ENCODE measurements around the gene PON3.

PON3 gene

DNA sequence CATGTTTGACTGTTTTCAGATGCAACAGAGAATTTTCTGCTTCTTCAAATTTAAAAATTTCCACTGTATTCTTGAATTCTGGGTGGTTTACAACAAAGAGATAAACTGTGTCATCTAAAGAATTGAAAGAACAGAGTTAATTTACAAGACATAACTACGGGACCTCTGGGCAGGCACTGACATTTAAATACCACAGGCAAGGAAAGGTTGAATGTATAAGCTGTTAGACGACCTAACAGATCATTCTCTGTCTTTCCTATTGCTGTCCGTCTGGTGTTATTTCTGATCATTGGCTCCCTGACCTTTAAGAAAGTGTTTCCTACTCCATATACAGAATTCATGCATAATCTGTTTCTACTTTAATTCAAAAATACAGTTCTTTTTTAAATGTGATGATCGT is 15.5 kb upstream of the PON3 start:
- TF ChIP-seq, protein P1, sequence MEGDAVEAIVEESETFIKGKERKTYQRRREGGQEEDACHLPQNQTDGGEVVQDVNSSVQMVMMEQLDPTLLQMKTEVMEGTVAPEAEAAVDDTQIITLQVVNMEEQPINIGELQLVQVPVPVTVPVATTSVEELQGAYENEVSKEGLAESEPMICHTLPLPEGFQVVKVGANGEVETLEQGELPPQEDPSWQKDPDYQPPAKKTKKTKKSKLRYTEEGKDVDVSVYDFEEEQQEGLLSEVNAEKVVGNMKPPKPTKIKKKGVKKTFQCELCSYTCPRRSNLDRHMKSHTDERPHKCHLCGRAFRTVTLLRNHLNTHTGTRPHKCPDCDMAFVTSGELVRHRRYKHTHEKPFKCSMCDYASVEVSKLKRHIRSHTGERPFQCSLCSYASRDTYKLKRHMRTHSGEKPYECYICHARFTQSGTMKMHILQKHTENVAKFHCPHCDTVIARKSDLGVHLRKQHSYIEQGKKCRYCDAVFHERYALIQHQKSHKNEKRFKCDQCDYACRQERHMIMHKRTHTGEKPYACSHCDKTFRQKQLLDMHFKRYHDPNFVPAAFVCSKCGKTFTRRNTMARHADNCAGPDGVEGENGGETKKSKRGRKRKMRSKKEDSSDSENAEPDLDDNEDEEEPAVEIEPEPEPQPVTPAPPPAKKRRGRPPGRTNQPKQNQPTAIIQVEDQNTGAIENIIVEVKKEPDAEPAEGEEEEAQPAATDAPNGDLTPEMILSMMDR (IDR thresholded peaks at IDR 0.05; ENCODE audit: low read depth, low read length) = no peak
- no peak for DNase-seq (ENCODE audit: extremely low read depth, low read depth)

DNA sequence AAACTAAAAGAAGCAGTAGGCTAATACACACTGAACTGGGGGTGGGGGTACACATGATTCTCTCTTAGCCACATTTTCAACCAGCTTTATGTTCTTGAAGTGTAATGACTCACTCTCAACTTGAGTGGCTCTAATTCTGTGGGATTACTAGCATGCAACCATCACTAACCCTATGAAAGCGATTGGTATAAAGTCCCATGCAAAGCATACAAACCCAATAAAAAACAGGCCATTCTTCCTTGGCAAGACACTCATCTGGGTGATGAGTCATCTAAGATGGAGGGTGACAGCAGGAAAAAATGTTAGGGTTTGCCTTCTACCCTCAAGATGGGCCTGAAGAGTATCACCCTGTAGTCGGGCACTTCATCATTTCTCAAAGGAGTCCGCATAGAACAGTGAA is 14.9 kb upstream of the PON3 start:
- no peak for DNase-seq (ENCODE audit: extremely low read depth, low read depth)
- TF ChIP-seq, protein P1 (IDR thresholded peaks at IDR 0.05; ENCODE audit: low read depth, low read length) = no peak

DNA sequence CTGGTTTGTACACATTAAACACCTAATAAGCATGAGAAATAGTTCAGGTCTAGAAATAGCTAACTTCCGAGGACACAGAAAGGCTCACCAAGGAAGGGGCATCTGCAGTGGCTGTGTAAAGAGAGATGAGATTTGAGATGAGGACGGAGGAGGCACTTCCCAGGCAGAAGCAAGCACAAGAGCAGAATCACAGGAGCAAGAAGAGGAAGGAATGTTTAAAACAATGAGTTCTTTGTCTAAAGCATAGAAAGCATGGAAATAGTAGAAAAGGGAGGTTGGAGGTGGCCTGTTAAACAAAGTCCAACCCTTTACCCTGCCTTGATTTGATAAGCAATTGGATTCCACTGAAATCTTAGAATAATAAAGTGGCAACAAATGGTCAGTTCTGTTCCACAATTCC is 11.6 kb upstream of the PON3 start:
- DNase-seq (ENCODE audit: extremely low read depth, low read depth) = no peak
- TF ChIP-seq, protein P1 (IDR thresholded peaks at IDR 0.05; ENCODE audit: low read depth, low read length) = no peak

DNA sequence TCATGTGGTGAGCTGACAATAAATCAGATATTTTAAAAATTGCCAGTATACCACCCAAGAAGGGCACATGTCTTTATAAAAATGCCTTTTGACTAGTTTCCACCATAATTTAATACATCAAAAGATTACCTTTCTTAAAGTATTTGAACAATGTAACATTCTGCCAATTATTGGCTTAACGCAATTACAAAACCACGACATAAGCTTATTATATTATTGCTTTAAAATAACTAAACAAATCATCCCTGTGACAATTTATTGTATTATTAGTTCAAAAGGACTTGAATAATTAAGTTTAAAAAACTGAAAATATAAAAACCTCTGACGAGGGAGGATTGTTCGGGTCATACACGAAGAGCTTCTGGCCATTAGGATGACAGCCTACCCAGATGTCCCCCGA is 9.6 kb upstream of the PON3 start:
- no peak for DNase-seq (ENCODE audit: extremely low read depth, low read depth)
- TF ChIP-seq, protein P1 (IDR thresholded peaks at IDR 0.05; ENCODE audit: low read depth, low read length) = no peak

DNA sequence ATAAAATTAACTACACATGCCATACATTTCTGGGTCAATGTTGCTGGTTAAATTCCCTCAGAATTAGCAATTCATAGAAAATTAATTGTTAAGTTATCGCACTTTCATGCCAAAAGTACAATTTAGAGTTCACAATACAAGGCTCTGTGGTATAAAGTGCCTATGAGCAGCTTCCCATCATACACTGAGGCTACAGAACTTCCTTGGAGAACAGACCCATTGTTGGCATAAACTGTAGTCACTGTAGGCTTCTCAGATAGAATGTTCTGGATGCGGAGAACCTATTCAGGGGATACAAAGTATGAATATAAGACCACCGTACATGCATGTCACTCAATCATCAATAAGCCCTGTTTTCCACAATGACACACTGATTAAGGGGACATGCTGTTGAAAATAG is 9.0 kb upstream of the PON3 start:
- TF ChIP-seq, protein P1 (IDR thresholded peaks at IDR 0.05; ENCODE audit: low read depth, low read length) = no peak
- DNase-seq (ENCODE audit: extremely low read depth, low read depth) = no peak

DNA sequence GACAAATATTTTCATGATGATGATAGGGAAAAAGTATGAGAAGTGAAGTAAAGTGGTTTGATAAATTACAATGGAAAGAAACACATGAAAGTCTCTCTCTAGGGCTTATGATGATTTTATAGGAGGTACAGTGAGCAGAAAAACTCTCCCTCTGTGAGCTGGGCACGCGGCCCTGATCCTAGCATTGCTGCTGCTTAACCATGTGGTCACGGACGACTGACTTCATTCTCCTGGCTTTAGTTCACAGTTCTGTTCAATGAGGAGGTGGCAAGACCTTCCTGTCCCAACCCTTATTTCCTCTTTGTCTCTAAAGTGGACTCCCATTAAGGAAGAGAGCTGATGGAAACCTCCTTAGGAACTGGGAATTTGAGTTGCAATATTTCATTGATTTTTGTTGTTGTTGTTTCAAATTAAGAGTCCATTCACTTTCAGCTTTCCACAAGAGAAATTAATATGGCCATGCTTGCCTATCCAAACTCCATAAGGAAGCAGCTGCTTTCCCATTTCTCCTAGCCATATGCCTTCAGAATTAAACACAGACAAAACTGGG is 8.2 kb upstream of the PON3 start:
- TF ChIP-seq, protein P1 (IDR thresholded peaks at IDR 0.05; ENCODE audit: low read depth, low read length) = no peak

DNA sequence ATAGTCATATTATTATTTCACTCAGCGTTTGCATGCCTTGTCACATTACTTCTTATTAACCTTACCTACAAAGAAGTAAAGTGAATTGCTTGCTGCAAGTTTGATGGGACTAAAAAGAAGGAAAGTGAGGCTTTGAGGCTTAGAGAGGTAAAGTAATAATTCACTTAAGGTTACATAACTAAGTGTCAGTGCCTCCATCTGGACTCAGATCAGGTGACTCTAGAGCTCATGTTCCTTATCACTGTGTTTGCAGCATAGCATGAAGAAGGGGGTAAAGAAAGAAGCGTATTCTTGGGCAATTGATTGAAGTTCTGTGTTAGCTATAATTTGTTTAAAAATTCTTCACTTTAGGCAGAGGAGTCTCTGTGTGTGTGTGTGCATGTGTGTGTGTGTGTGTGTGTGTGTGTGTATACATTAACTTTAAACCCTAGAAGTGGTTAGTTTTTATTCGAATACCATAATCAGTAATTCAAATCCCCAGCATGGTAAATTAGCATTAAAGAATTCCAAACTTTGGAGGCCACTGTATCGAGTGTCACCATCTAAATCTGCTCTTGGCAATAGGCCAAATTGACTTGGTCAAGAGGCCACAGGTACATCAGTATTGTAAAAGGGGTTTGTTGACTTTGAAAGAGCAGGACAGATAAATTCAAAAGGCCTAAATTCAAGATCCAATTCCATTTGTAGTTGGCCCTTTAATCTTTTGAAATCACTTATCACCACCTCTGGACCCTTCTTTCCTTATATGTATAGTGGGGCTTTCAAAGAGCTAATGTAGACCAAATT is 2.2 kb upstream of the PON3 start:
- TF ChIP-seq, protein P1 (IDR thresholded peaks at IDR 0.05; ENCODE audit: low read depth, low read length) = no peak
- DNase-seq (ENCODE audit: extremely low read depth, low read depth) = no peak

More for the DNA sequence above, 8.2 kb upstream of the PON3 start:
- no peak for DNase-seq (ENCODE audit: extremely low read depth, low read depth)

All from AG09319 (cell line).